HG03108 (cell line): ENCODE data around the gene CDK5RAP1.
"Not testable (repeated sequence)": the region's sequence is repeated elsewhere in the genome, so short reads cannot be mapped to it uniquely, and the experiment has no call there.

Experiments
- ATAC-seq: cut with Tn5 transposase; IDR thresholded peaks from one replicate; pipeline ENCODE4 v1.9.1; 2021; ENCODE audit warnings: moderate library complexity; ENCODE audit not compliant: unreplicated experiment

CDK5RAP1 gene, protein sequence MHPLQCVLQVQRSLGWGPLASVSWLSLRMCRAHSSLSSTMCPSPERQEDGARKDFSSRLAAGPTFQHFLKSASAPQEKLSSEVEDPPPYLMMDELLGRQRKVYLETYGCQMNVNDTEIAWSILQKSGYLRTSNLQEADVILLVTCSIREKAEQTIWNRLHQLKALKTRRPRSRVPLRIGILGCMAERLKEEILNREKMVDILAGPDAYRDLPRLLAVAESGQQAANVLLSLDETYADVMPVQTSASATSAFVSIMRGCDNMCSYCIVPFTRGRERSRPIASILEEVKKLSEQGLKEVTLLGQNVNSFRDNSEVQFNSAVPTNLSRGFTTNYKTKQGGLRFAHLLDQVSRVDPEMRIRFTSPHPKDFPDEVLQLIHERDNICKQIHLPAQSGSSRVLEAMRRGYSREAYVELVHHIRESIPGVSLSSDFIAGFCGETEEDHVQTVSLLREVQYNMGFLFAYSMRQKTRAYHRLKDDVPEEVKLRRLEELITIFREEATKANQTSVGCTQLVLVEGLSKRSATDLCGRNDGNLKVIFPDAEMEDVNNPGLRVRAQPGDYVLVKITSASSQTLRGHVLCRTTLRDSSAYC

DNA sequence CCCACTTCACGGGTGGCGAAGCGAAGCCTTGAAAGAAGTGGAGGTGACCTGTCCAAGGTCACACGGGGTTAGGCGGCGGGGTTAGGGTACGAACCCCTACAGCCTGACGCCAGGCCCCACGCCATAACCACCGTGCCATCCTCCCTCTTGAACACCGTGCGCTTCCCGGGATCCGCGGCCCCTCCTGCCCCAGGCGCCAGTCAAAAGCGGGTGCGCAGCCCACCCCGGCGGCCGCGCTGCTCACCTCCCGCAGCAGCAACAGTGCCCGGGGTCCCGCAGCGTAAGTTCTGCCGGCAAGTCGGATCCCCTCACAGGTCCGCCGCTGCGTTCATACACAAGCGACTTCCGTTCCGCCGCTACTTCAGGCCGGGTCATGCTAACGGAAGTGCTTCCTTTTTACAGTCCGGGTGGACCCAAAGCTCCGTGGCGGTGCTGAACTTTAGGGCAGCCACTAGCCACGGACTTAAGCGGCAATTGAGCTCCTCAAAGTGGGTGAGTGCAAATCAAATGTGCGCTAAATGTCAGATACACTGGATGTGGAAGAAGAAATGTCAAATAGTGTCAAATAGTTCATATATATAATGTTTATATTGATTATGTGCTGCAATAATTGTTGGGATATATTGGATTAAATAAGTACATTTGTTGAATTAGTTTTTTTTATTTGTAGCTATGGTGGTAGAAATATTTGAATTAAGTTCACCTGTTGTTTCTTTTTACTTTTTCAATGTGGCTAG is at the start of gene CDK5RAP1:
Gene CDK5RAP1 (minus strand): TSS at position 336 of the 737 bp plus-strand sequence. CDS start 4,455 bp downstream, outside the sequence.
- ATAC-seq, result peak; percentile 83

DNA sequence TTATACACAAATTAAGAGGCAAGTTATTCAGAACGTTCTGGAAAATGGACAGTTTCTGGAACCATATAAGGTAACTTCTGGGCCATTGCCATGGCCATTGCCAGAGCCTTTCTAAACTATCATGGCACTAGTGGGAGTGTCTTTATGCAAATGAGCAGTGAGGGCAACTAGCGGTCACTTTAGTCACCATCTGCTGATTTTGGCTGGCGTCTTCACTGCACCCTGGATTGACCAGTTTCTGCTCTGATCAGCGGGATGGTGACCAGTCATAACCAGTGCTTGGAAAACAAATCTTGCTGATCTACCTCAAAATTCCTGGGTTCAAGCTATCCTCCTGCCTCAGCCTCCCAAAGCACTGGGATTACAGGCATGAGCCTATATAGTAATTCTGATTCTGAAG is 49.5 kb upstream of the CDK5RAP1 start:
- ATAC-seq, result no peak

DNA sequence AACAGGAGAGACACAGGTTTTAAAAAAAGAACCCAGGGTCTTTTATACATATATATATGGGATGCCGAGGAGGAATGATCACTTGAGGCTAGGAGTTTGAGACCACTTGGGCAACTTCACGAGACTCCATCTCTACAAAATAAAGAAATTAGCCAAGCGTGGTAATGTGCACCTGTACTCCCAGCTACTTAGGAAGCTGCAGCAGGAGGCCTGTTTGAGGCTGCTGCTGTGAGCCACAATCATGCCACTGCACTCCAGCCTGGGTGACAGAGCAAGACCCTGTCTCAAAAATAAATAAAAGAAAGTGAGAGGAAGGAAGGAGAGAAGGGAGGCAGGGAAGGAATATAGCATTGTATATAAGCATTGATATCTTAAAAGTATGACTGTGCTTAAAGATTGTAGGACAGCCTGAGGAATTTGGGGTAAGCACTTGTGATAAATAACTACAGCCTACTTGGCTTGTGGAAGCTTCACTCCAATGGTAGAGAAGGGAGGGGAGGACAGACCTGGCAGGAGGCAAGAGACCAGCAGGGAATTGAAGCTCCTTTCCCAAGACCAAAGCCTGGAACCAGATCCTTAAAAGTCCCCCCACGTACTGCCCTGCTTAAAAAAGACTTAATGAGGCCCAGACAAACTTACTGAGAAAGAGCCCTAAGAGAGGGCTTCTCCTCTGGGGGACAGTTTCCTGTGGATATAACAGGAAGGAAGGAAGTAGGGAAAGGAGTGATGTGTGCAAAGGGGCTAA is 44.7 kb upstream of the CDK5RAP1 start:
- ATAC-seq, result no peak

DNA sequence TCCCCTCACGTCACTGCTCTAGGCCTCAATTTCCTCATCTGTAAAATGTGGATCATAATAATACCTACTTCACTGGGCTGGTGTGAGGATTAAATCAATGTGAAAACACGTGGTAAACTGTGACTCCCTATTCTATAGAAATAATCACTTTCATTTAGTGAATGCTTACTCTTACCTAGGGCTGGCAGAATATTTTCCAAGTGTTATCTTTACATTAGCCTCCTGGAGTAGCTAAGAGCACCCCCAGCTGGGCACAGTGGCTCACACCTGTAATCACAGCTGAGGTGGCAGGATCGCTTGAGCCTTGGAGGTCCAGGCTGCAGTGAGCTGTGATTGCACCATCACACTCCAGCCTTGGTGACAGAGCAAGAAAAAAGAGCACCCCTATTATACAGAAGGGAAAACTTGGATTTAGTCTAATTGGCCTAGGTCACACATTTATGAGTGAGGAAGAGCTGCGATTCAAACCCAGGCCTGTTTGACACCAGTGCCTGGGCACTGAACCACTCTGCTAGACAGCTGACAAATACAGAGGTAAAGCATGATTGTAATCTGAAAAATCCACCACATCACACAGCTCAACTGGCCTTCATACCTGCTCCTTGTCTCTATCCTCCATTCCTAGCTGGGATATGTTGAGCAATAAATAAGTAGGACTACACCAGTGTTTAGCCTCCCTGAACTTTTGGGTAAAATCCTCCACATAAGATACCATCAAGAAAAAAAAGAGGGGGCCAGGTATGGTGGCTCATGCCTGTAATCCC is 43.7 kb upstream of the CDK5RAP1 start:
- ATAC-seq, result no peak

DNA sequence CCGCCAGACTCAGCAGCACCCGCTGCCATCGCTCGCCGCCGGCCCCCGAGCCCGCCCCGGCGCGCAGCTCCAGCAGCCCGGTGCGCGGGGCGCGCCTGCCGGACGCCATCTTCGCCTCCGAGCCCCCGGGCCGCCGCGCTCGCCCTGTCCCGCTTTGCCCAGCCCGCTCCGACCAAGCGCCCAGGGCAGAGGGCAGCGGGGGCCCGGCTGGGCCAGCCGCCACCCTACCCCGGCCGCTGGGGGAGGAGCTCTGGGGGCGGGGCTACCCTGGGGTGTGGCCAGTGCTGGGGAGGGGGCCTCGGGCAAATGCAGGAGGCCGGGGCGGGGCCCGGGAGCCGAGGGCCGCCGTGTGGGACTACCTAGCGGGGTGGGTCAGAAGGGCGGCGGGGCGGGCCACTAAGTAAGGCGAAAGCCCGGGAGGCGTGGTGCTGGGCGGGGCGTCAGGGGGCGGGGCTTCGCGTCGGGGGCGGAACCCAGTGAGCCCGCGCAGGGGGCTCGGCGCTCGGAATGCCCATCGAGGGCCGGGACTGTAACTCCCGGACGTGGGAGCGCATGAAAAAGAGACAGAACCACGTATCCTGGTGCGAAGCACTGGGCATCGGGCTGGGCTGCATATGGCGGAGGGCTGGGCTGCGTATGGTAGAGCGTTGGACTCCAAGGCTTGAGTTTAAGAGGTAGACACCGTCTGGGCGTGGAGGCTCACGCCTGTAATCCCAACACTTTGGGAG is 42.4 kb upstream of the CDK5RAP1 start, which contains the start of gene SNTA1:
Gene SNTA1 (minus strand): TSS at position 252 of the 728 bp plus-strand sequence. CDS start 143 bp downstream, at position 109.
- peak; percentile 58 for ATAC-seq

DNA sequence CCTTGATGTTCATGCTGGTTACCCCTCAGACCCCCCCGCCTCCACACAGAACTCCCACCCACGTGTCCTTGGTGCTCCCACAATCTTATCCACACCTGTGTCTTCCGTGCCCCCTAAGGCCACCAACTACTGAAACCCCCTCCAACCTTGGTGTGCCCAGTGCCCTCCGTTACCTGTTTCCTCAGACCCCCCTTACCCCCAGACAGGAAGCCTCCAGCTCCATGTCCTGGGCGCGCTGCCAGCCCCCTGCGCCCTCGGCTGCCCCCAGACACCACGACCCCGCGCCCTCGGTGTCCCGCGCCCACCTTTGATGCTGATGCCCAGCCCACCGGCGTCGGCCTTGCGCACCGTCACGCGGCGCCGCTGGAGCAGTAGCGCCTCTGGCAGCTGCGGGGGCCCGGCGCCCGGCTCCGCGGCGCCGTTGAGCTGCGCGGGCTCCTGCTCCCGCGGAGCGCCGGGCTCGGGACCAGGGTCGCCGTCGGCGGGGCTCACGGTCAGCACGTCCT is 41.7 kb upstream of the CDK5RAP1 start:
- ATAC-seq, result peak; percentile 11

DNA sequence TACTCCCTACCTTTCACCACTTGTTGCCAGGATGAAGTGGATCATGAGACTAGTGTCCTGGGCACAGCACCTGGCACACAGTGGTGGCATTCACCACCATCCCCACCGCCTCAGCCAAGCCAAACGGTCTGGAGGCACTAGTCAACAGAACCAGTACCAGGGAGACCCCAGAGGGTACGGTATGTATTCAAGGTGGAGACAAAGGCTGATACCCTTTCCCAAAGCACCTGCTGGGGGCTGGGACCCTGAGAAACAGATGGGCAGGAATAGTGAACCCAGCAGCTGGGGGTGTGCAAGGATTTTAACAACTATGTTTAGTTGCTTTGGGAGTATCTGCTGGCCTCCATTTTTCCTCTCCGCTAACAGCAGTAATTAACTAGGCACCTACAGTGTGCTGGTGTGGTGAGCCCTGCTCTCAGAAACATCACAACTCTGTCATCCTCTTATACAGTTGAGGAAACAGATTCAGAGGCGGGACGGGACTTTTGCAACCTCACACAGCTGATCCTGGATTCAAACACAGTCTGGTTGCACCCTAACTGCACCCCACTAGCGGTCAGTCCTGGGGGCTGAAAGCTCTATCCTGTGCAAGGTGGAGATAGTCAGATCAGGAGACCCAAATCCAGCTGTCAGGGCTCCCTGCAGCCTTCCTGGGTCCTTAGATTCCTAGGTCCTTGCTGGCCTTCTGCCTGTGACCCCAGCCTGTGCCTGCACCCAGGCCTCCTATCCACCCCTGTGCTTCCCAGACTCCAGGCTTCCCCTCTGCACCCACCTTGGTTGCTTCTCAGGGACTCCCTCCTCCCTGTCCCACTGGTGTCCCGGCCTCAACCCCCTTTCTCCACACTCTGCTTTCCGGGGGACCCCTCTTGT is 41.1 kb upstream of the CDK5RAP1 start:
- ATAC-seq, result no peak

DNA sequence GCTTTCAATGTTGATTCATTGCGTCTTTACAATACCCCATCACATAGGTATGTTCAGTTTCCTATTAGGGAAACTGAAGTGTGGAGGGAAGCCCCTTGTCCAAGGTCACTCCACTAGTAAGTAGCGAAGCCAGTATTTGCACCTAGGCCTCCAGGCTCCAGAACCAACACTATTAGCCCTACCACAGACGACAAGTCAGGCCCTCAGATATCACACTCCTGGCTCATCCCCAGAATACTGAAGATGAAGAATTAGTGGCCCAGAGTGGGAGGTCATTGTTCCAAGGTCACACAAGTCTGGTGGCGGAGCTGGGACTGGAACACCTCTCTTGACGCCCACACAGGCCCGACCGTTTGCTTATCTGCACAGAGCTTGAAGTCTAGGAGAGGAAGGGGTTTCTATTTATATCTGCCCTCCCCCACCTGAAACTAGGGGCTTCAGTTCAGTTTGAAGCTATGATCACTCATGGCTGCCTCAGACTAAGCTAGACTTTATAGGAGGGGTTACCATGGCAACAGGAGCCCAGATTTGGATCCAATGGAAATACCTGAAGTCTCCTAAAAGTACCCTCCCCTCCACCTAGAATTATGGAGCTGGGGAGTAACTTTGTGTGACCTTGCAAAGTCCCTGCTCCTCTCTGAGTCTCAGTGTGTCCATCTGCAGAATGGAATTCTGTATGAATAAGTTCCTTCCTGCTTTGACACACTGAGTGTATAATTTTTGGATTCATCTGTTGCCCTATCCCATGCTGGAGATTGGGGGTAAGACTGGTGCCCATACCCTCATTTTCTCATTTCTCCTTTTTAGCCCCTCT is 40.0 kb upstream of the CDK5RAP1 start:
- no peak for ATAC-seq

DNA sequence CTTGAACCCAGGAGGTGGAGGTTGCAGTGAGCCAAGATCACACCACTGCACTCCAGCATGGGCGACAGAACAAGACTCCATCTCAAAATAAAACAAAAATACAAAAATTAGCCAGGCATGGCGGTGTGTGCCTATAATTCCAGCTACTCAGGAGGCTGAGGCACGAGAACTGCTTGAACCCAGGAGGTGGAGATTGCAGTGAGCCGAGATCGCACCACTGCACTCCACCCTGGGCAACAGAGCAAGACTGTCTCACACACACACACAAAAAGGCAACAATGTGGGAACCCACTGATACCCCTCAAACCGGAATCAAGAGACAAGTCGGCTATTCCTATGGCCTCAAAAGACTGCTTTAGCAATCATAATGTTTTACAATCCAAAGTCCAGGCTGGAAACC is 39.2 kb upstream of the CDK5RAP1 start:
- not testable (repeated sequence) for ATAC-seq

DNA sequence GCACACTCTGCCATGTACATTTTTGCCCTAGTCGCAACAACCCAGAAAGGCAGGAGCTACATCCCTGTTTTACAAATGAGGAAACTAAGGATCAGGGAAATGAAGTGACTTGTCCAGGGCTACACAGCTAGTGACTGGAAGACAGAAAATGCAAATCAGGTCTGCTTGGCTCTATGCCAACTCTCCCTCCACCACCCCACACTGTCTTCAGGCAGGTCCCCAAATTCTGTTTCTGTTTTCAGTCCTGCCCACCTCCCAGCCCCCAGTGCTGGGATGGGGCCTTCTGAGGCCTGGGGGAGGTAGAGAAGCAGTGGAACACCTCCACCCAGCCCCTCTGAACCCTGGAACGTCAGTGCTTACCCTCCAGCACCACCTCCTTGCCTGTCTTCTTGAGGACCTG is 37.2 kb upstream of the CDK5RAP1 start:
- no peak for ATAC-seq

DNA sequence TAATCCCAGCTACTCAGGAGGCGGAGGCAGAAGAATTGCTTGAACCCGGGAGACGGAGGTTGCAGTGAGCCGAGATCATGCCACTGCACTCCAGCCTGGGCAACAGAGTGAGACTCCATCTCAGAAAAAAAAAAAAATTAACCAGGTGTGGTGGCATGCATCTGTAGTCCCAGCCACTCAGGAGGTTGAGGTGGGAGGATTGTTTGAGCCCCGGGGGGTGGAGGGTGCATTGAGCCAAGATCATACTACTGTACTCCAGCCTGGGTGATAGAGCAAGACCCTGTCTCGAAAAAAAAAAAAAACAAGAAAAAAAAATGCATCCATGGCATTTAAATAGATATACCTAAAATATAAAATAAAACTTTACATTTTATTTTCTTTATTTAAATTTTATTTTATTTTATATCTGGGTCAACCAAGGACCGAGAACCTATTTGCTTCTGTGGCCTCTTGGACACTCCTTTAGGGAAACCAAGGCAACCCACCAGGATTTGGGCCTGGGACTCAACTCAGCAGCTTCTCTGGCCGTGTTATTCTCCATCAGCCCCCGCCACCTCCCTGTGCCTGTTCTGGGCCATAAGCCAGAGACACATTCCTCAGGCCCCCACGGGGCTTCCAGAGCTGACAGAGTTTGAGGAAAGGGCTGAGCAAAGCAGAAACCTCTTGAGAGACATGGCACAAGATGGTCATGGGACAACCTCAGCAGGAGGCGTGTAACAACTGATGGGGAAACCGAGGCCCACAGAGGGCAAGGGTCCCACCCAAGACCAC is 36.0 kb upstream of the CDK5RAP1 start:
- ATAC-seq, result no peak

DNA sequence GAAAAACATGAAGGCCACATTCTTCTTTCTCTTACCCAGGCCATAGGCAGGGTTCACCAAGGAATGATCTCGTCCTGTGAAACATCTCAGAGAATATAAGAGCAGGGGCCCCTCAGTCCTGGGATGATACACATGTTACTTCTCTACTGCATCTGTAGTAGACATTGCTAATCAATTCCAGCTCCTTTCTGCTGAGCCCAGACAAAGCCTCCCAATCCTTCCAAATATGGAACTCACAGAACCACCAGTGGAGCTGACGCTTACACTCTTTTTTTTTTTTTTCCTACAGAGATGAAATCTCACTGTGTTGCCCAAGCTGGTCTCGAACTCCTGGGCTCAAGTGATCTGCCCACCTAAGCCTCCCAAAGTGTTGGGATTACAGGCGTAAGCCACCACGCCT is 33.1 kb upstream of the CDK5RAP1 start:
- no peak for ATAC-seq

DNA sequence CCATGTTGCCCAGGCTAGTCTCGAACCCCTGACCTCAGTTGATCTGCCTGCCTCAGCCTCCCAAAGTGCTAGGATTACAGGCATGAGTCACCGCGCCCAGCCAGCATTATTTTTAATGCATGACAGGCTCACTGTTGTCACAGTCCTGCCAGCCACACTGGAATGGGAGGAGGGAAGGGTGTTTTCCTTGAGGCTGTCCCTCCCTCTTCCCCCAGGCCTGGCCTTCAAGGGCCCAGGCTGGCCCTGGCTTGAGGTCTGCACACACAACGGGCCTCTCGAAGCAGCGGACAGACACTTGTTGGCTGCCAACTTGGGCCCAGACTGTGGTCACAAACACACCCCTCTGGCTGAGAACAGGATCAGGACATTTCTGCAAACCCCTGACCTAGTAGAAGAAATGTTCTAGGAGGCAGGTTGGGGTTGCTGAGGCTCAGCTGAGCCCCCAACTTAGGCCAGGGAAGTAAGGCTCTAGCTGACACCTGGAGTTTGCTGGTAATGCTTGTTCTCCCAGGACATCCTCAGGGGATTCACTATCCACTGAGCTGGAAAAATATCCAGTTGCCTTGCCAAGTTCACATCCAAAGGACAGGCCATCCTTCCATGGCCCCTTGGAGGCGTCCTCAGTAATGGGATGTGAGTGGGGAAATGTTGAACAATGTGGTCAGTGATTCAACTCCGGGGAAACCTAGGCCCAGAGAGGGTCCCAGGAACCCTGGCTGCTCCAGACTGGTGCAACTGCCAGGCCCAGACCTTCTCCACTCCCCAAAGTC is 32.3 kb upstream of the CDK5RAP1 start:
- ATAC-seq, result no peak

DNA sequence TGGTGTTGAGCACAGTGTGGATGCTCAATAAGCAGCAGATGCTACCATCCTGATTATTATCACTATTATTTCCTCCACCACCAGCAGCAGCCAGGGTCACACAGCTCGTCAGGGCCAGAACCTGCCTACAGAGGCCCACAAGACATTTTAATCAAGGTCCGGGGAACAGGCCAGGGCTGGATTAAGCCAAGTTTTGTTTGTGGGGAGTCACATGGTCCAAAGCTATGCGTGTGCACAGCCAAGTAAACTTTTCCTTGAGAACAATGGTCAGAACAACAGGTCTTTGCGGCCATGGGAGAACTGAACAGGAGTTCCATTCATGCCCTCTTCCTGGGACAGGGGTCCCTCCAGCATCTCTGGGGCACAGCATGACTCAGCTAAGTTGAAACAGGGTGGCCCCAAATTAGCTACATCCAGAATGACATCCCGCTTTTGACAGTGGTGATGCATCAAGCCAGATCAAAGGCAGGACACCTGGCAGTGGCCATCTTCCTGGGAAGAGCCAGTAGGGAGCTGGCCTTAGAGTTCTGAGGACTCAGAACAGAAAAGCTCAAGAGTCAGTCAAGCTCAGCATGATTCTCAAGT is 30.6 kb upstream of the CDK5RAP1 start:
- no peak for ATAC-seq

DNA sequence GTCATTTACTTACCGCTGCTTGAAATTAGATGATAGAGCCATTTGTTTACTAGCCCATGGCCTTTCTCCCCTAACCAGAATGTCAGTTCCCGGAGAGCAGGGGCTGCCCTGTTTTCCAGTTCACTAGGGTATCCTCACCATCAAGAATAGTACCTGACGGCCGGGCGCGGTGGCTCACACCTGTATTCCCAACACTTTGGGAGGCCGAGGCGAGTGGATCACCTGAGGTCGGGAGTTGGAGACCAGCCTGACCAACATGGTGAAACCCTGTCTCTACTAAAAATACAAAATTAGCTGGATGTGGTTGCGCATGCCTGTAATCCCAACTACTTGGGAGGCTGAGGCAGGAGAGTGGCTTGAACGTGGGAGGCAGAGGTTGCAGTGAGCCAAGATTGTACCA is 22.6 kb upstream of the CDK5RAP1 start:
- not testable (repeated sequence) for ATAC-seq
